Breast epithelium (tissue), 4 donors: Measurements from ENCODE around the gene COMT. TPM values are rescaled to one million over a fixed set of nuclear protein-coding genes. Genes with fewer than 3 reads are reported as not detected.
A peak's percentile ranks its signal among the peaks of the same experiment; 100 is the strongest.
"Not testable (repeated sequence)": the region's sequence is repeated elsewhere in the genome, so short reads cannot be mapped to it uniquely, and the experiment has no call there.

ENCODE experiments used
- DNase-seq, 2 donors: peaks; one replicate each; pipeline ENCODE4 v3.0.0-alpha.2; 2019; ENCODE audit warnings: low spot score in 2 of 2
- H3K27ac ChIP-seq, 2 donors: fragments of 200-600 bp; sonication (generic) in 1 of 2; one replicate each; pipeline ENCODE4 v1.5.1; 2016 to 2019; ENCODE audit warnings: mild to moderate bottlenecking in 1 of 2
- H3K27me3 ChIP-seq, 2 donors: fragments of 200-600 bp; sonication (generic) in 1 of 2; one replicate each; pipeline versions ENCODE4 v1.5.1 to v1.6.0; 2017 to 2019; ENCODE audit warnings: control low read depth in 1 of 2, mild to moderate bottlenecking in 1 of 2
- H3K36me3 ChIP-seq: fragments of 200-600 bp; one replicate; pipeline ENCODE4 v1.5.1; 2019
- H3K4me1 ChIP-seq, 2 donors: fragments of 200-600 bp; sonication (generic); one replicate each; pipeline ENCODE4 v1.5.1; 2016 to 2019; ENCODE audit warnings: control low read depth in 1 of 2
- H3K4me3 ChIP-seq, 3 donors: fragments of 200-600 bp; sonication (generic); 1 replicate in 2 of 3; 2 replicates in 1 of 3; pipeline ENCODE4 v1.5.1; 2016 to 2019; ENCODE audit warnings: mild to moderate bottlenecking in 3 of 3, moderate library complexity in 2 of 3
- H3K9me3 ChIP-seq, 2 donors: fragments of 200-600 bp; sonication (generic) in 1 of 2; one replicate each; pipeline ENCODE4 v1.5.1; 2016 to 2019; ENCODE audit warnings: control low read depth in 1 of 2
- POLR2A ChIP-seq: fragments of 450-650 bp; IDR thresholded peaks from one replicate; pipeline ENCODE4 v1.6.1; 2016; ENCODE audit warnings: antibody characterized with exemption, mild to moderate bottlenecking, moderate library complexity
- POLR2AphosphoS5 ChIP-seq, 3 donors: sonication (generic); formaldehyde crosslinking; IDR thresholded peaks; one replicate each; pipeline ENCODE4 v1.6.1; 2017; ENCODE audit warnings: antibody characterized with exemption in 3 of 3
- intact Hi-C: fragments of 100-400 bp; cut with DNase I; formaldehyde crosslinking; loops from one replicate; pipeline ENCODE4 v1.15.1; 2023; ENCODE audit warnings: low total_unique reads
- total RNA-seq, 3 donors: library from RNA; depleted of rRNA; stranded (reverse); fragments of >200 nt; gene quantifications; one replicate each; pipeline ENCODE4 v1.1.0, GENCODE V29; 2016
- TF ChIP-seq, protein P1 (sequence below), 3 donors: fragments of 450-650 bp; IDR thresholded peaks; one replicate each; pipeline ENCODE4 v1.5.1; 2016 to 2017; ENCODE audit warnings: antibody characterized with exemption in 3 of 3, mild to moderate bottlenecking in 3 of 3, moderate library complexity in 3 of 3

The COMT gene
- total RNA-seq, 3 donors from 2014 or later: 136 to 198 (median 196) TPM

DNA sequence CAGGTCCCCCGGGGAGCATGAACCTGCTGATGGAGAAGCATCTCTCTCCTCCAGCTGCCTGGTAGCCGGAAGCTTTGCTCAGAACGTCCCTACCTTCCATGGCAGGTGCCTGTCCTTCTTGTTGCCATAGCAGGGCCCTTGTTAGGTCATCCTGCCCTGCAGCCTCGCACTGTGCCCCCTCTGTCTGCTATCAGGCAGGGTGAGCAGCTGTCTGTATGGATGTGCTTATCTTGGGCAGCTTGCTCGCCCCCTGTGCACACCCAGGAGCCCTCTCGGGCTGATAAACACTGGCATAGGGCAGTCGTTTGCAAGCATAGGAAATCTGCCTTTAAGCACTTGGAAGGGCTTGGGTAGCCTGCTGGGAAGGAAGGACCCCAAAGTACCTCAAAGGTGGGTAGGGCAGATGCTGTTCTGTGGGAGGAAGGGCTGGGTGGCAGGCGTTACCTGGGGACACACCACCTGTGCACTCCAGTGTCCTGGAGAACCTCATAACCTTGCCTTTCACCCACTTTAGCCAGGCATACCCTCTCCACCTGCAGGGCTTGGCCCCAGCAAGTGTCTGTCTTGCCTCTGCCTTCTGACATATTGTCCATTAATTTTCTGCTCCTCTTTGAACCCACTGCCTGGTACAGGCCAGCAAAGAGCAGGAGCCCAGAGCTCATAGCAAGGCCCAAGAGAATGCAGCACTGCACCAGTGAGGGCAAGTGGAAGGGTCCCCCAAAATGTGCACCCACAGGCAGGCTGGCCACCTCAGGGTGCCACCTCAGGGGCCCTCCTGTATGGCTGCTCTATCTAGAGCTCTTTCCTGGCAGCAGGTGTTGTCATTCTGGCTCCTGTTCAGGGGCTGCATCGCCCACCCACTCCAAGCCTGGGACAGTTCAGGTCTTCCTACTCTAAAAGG lies 8.0 kb upstream of the COMT start:
- H3K36me3 ChIP-seq: no peaks in the 10 kb centered on the region
- TF ChIP-seq POLR2AphosphoS5 (IDR thresholded peaks at IDR 0.05): no peak
- TF ChIP-seq POLR2A: no peak
- TF ChIP-seq, protein P1, sequence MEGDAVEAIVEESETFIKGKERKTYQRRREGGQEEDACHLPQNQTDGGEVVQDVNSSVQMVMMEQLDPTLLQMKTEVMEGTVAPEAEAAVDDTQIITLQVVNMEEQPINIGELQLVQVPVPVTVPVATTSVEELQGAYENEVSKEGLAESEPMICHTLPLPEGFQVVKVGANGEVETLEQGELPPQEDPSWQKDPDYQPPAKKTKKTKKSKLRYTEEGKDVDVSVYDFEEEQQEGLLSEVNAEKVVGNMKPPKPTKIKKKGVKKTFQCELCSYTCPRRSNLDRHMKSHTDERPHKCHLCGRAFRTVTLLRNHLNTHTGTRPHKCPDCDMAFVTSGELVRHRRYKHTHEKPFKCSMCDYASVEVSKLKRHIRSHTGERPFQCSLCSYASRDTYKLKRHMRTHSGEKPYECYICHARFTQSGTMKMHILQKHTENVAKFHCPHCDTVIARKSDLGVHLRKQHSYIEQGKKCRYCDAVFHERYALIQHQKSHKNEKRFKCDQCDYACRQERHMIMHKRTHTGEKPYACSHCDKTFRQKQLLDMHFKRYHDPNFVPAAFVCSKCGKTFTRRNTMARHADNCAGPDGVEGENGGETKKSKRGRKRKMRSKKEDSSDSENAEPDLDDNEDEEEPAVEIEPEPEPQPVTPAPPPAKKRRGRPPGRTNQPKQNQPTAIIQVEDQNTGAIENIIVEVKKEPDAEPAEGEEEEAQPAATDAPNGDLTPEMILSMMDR (IDR thresholded peaks at IDR 0.05): no peak
- H3K27ac ChIP-seq: no peak overlapping the region
- no peaks in the 10 kb centered on the region for H3K9me3 ChIP-seq
- no peaks in the 10 kb centered on the region for H3K4me1 ChIP-seq
- no peak overlapping the region for H3K4me3 ChIP-seq
- H3K27me3 ChIP-seq: no peaks in the 10 kb centered on the region
- intact Hi-C loops: loop anchor here (1.0 kb wide), 1 partner anchor 35 kb away; no protein-coding TSS in a partner anchor
- no peak for DNase-seq

DNA sequence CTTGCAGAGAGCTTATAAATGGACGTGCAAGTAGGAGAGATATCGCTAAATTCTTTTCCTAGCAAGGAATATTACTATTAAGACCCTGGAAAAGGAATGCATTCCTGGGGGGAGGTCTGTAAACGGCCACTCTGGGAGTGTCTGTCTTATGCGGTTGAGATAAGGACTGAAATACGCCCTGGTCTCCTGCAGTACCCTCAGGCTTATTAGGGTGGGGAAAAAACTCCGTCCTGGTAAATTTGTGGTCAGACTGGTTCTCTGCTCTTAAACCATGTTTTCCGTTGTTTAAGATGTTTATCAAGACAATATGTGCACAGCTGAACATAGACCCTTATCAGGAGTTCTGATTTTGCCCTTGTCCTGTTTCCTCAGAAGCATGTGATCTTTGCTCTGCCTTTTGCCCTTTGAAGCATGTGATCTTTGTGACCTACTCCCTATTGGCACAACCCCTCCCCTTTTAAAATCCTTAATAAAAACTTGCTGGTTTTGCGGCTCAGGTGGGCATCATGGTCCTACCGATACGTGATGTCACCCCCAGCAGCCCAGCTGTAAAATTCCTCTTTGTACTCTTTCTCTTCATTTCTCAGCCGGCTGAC lies 6.4 kb upstream of the COMT start:
- H3K27me3 ChIP-seq, intact Hi-C loops, H3K4me1 ChIP-seq, H3K4me3 ChIP-seq, H3K36me3 ChIP-seq, H3K9me3 ChIP-seq, DNase-seq, H3K27ac ChIP-seq: not testable (repeated sequence)

DNA sequence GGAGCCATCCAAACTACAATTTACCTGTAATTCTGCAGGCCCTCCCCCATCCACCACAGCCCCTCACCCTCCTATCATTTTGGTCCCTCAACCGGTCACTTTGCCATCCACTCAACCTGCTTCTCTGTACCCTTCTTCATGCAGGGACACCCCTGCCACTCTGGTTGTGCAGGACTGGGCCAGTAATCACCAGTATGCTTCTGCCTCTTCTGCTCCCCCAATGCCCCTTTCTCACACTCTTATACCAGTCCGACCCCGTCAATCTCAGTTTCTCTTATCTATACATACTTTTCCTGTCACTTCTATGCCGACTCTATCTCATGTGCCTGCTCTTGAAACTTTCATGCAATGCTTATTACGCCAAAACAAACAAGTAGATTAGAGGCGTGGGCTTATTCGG lies 5.1 kb upstream of the COMT start:
- DNase-seq: no peak
- Histone ChIP-seq H3K27ac (no peak overlapping the region), H3K36me3 (no peaks in the 10 kb centered on the region), H3K4me3 (no peak overlapping the region), H3K4me1 (peaks cover 0 to 3% of the 10 kb centered on the region in 2 donors), H3K9me3 (no peaks in the 10 kb centered on the region), H3K27me3 (no peaks in the 10 kb centered on the region)
- intact Hi-C loops: loop anchor here (1.0 kb wide), 1 partner anchor 22 kb away; no protein-coding TSS in a partner anchor
- no peak for TF ChIP-seq POLR2A
- no peak for TF ChIP-seq POLR2AphosphoS5 (IDR thresholded peaks at IDR 0.05)
- TF ChIP-seq, protein P1 (IDR thresholded peaks at IDR 0.05): no peak

DNA sequence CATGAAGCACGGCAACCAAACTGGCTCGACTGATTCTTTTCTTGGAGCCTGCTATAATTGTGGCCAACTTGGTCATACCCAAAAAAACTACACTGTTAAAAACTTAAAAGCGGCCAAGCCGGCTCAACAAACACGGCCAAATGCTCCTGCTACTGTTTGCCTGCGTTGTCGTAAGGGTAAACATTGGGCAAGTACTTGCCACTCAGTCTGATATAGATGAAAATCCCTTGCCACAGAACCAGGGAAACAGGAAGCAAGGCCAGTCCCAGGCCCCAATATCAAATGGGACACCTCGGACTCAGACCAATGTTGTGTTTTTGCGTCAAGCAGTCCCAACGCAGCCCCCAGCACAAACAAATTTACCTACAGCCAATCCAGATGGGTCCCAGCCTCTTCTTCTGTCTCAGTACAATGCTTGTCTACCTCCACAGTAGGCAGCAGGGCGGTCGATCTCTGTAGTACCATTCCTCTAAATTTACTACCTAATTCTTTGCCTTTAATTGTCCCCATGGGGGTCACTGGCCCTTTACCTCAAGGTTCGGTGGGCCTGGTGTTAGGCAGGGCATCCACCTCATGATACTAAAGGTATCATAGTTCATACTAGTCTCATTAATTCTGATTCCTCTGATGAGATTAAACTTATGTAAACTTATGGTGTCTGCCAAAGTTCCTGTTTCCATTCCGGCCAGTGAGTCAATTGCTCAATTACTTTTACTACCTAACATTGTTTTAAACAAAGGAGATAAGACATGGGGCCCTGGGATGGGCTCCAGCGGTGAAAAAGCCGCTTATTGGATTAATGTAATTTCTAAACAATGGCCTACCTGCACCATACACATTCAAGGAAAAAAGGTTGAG lies 3.7 kb upstream of the COMT start:
- Histone ChIP-seq H3K36me3 (no peaks in the 10 kb centered on the region), H3K4me3 (no peak overlapping the region), H3K27me3 (no peaks in the 10 kb centered on the region), H3K27ac (peak overlapping the region; percentile 44 to 85), H3K4me1 (peaks cover 0 to 6% of the 10 kb centered on the region in 2 donors), H3K9me3 (no peaks in the 10 kb centered on the region)
- DNase-seq: no peak
- TF ChIP-seq POLR2A (no peak), POLR2AphosphoS5 (IDR thresholded peaks at IDR 0.05) (no peak)
- TF ChIP-seq, protein P1 (IDR thresholded peaks at IDR 0.05): no peak
- intact Hi-C loops: no loop called here

DNA sequence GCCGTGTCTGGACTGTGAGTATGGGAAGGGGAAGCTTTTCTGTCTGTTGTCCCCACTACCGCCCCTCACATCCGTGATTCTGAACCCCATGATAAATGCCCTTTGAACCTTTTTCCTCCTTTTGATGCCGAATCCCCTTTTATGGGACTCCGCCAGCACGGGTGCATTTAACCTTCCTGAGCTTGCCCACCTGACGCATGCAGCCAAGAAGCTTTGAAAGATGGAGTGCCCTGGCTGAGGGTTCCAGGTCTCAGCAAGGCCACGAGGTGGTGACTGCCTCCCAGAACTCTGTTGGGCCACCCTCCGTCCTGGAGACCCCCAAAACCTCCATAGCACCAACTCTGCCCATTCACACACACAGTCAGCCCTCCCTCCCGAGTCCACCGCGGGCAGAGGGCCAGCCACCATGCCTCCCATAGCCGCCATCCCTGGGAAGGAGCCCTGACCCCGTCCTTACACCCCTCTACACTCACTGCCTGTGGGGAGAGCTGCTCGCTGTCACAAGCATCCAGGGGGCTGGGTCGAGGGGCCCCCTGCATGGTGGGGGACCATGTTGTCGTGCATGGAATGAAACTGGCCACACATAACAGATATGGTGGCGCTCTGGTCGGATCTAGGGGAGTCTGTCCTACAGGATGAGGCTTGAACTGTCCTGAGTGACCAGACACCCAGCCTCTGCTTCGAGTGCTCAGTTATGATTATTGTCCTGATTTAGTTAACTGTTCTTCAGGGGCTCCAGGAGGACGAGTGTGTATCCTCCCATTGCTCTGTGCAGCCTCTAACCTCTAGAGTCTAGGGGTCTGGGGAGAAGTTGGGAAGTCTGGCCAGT lies 822 bp upstream of the COMT start:
- Histone ChIP-seq H3K4me1 (peaks cover 0 to 11% of the 10 kb centered on the region in 2 donors), H3K9me3 (no peaks in the 10 kb centered on the region)
- DNase-seq: no peak

More for the DNA sequence above, 822 bp upstream of the COMT start:
- no peaks in the 10 kb centered on the region for H3K36me3 ChIP-seq
- TF ChIP-seq POLR2A (no peak), POLR2AphosphoS5 (IDR thresholded peaks at IDR 0.05) (no peak)
- TF ChIP-seq, protein P1 (IDR thresholded peaks at IDR 0.05): no peak
- peak overlapping the region; percentile 94 to 98 for H3K27ac ChIP-seq
- intact Hi-C loops: no loop called here
- H3K27me3 ChIP-seq: no peaks in the 10 kb centered on the region
- peak overlapping the region; percentile 86 to 93 (median 88) for H3K4me3 ChIP-seq
